Epidermal melanocyte (primary cell): ENCODE results near the gene NFAM1.

Experiments used
- DNase-seq: peaks from one replicate; pipeline ENCODE4 v3.0.0; 2011; ENCODE audit warnings: low spot score; ENCODE audit not compliant: insufficient read length

NFAM1 gene

DNA sequence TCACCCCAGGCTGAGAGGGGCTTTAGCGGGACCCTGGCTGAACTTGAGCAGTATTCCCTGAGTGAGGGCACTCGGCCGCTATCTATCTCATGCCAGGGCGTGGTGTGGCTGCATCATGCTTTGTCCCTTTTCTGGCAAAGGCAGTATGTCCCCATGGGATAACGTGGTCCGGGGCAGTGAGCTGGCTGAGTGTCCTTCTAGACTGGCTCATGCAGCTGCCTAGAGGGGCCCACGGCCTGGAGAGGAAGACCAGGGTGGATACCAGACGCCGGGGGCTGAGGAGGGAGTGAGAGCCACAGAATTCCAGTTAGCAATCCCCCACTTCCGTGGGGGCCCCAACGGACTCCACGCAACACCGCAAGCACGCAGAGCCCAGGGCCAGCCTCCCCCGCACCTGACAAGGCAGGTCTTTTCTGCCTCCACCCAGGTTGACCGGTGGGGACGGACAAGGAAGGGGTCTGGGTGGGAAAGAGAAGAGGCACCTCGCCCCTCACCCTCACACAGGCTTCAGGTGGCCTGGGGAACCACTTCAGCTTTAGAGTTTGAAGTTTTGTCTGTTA lies 15.5 kb downstream of the NFAM1 start:
- DNase-seq, result no peak

DNA sequence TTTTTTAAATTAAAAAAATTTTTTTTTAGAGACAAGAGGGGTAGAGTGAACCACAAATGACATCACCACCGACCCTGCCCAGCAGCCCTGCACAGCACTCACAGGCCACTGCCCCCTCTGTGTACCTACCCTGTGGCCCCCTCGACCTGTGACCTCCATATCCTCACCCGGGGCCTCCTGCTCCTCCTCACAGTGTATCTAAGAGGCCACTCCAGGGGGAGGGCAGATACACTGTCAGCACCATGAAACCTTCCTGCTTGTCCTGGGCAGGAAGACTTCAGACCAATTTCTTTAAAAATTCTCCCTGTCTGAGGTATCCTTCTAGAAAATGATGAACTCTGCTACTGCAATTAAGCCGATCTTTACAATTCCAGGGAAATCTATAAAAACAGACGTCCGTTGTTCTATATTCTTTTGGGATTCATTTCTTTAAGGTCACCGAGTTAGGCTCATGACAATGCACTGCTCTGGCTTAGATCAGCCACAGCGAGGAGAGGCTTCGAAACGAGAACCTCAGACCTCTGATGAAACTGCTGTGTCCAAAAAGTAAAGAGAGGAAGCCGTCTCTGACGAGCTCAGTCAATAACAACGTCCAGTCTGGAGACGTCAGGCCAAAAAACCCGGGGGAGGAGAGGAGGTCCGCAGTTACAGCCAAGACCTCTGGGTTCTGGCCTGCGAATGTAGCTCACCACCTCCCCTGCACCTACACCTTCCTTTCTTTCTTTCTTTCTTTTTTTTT lies 17.5 kb downstream of the NFAM1 start:
- no peak for DNase-seq

DNA sequence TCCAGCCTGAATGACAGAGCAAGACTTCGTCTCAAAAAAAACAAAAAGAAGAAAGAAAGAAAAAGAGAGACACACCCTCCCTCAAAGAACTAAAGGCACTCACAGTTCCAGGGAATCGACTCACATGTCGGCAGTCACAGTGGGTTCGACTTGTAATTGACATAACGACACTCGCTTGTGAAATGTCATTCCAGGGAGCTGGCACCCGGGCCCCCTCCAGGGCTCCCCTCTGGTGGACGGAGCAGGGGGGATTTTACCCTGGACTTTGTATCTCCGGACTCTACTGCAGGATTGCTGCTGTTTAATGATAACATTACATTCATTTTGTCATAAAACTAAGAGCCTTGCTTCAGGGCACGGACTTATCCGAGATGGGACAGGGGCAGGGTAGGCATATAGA lies 18.2 kb downstream of the NFAM1 start:
- DNase-seq, result no peak

DNA sequence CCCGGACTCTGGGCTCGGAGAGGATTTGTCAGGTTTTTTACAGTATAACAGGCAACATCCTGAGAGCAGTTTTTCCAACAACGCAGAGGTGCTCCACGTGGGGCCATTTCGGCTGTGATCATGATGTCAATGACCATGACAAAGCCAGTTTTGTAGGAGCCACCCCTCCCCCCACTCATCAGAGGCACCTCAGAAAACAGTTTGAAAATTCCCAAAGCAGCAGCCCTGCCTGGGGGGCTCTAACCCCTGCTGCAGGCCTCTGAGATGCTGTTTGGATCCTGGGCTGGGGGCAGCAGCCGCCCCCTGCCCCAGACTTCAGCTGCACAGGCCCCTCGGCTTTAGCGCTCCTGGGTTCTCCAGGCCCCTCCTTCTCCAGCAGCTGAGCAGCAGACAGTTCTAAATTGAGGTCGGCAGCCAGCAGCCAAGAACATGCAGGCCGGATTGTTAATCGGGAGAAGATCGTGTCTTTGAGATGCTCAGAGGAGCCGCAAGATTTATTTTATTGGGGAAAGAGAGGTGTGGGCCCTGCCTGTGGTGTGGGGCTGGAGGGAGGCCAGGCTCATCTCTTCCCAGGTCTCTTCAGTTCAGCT lies 19.4 kb downstream of the NFAM1 start:
- no peak for DNase-seq

DNA sequence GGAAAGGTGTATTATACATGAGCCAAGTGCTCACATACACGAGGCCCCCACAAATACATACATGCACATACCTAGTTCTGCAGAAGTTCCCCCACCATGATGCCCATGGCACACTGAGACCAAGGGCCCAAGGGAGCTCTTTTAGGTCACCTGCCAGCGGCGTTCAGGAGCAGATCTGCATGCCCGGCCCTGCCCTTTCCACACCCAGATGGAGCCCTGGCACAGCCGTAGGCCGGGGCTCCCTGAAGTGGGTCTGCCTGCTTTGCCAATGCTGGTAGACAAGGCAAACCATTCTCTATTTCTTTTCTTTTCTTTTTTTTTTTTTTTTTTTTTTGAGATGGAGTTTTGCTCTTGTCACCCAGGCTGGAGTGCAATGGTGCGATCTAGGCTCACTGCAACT lies 21.5 kb downstream of the NFAM1 start:
- DNase-seq, result no peak

DNA sequence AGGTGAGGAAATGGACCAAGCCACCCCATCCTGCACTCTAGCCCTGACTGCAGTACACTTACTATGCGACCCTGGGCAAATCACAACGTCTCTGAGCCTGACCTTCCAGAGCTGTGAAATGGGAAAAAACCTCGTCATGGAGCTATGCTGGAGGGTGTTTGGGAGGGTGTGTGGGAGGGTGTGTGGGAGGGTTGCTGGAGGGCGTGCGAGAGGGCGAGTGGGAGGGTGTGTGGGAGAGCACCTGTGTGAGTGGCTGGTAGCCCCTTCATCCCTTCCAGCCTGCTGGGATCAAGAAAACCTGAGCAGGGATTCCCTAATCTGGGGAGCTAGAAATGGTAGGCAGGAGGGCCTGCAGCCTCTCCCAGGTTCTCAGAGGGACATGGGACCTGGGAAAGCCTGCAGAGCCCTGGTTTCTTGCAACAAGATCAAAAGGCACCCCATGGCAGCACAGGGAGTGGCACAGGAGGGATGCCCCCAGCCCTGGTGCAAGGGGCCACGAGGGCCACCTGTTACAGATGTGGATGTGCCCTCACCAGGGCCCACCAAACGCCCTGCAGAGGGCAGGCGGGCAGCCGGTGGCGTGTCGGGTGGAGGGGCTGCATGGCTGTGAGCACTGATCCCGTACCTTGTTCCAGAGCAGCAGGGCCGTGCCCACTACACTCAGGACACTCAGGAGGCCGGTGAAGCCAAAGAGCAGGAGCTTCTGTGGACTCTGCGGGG lies 23.2 kb downstream of the NFAM1 start:
- no peak for DNase-seq

DNA sequence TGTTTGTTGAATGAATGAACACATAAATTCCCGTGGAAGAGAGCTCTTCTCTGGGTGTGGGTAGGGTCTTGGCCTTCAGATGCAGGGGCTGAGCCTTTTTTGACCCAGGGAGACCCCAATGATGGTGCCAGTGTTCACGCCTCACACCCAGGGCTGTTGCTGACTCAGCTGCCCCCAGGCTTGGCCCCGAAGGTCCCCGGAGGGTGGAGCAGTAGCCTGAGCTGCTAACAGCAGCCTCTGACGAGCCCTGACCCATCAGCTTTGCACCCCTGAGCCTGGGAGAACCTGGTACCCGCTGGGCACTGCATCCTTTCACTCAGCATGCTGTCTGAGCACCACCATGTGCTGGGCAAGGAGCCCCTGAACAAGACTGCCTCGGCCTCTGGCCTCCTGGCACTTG lies 23.9 kb downstream of the NFAM1 start:
- DNase-seq, result no peak

DNA sequence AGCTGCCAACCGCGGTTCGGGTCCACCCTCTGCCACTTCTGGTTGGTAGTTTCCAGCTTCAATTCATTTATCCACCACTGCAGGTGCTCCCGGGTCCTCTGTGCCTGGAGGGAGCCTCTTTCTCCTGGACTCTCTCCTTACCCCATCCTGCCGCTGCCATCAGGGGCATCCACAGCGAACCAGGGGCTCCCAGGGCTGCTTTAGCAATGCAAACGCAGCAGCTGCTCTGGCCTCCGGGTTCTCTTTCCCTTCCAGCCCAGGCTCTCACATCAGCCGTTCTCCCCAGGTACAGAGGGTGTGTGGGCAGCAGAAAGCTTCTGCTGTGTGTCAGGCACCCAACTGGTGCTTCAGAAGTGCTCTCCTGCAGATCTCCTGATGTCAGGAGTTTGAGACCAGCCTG lies 27.9 kb downstream of the NFAM1 start:
- DNase-seq, result no peak

DNA sequence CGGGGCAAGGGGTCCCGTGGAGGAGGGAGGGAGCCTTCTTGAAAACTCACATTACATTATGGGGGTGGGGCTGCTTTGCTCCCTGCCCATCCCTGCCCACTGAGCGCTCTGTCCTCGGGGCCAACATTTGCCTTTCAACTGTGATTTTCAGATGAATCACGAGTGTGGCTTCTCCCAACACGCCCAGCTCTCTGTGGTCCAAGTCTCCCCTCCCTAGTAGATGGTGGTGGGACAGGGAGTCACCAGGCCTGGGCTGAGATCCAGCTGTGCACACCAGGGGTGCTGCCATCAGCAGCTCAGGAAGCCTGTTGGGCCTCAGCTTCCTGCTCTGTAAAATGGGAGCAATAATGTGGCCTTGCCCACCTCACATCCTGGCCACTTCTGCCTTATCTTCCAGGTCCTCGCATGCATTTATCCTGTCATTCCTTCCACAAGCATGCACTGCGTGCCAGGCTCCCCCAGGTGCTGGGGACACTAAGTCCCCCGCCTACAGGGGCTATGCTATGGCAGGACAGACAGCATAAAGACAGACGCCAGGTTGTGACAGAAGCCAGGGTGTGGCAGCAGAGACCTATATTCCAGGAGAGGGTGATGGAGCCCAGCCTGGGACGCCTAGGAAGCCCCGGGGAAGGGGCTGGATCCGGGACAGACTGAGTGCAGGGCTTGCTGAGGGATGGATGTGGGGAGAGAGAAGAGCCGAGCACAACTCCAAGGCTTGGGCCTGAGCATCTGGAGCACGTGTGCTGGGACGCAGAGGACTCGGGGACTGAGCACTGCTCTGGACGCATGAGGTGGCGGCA lies 30.5 kb downstream of the NFAM1 start:
- no peak for DNase-seq

DNA sequence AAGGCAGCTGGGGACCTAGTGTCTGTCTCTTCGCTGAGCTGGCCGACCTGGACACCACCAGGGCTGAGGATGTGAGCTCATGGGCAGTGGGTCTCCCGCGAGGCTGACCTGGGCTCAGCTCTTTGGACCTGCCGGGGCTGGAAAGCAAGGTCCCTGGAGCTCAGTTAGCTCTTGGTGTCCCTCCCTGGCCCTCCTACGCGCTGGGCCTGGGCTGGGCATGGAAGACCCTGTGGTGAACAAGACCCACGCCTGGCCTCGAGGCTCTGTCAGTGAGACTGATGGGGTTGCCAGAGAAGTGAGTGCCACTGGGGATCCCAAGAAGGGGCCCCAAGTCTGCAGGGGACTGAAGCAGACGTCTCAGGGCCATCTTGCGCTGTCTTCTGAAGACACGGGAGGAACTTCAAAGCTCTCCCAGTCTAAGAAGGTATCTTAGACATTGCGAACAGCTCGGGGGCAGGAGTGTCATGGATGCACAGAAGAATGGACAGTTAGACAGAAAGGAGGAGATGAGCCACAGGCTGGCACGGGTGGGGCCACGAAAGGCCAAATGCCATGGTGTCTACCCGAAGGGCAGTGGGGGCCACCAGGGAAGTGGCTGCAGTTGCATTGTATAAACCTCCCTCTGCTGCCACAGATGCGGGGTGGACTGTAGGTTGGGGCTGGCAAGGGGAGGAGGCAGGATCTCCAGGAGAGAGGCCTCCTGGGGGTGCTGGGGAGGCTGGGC lies 31.2 kb downstream of the NFAM1 start:
- DNase-seq, result no peak

DNA sequence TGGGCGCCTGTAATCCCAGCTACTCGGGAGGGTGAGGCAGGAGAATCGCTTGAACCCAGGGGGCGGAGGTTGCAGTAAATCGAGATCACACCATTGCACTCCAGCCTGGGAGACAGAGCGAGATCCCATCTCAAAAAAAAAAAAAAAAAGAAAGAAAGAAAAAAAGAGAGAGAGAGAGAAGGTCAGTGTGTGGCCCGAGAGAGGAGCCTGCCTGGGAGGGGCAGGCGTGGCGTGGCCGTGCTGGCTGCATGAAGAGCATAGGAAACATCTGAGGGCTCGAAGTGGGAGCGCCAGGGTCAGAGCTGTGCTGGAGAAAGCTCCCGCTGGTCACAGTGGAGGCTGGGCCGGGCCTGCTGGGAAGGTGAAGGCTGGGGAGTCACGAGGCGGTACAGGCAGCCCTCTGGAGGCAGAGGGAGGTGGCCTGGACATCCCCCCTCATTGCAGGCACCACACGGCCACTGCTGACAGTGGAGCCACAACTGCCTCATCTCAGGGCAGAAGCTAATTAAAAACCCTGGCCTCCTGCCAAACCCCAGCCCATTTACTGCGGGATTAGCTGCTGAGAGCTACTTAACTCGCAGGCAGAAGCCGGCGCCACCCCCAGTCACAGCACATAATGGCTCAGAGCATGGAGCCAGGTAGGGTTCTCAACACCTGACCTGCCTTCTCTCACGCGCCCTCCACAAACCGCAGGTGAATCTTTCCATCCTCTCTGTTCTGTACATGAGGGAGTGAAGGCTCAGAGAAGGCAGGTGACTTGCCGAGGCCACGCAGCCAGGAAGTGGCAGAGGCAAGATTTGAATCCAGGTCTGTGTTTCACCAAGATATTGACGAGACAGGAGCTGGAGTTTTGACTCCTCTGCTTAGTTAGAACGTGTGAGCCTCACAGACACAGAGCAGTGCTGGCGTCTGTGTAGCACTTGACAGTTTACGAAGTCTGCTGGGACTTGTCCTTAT lies 32.6 kb downstream of the NFAM1 start:
- no peak for DNase-seq

DNA sequence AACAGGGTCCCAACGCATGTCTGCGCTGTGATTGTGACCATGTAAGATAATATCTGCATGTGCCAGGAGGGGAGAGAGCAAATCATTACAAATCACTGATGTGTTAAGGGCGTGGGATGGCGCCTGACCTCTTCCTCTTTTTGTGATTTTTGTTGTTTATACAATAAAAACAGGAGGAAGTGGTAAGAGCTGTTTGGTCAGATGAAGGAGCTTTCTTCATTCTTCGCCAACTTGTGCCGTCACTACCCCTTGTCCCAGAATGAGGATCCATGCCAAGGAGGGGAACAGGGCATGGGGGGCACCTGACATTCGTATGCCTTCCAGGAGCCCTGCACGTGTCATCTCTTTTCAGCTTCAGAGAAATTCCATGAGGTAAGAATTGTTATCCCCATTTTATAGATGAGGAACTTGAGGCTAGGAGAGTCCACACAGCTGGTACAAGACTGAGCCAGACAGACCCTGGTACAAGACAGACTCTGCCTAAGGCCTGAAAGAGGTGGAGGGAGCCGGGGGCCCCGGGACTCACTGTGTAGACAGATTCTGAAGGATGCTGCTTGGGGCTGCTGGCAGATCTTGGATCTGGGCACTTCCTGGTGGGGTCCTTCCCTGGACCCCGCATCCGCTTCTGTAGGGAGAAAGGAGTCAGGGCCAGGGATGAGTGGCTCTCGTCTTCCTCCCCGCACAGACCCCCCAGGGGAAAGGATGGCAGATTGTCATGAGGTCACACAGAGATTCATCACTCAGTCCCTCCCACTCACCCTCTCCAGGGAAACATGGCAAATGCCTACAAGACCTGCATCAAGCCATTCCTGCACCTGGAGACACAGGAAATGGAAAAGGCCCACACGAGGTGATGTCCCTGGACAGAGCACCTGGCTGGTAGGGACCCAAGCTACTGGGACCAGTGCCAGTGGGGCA lies 34.6 kb downstream of the NFAM1 start:
- no peak for DNase-seq

DNA sequence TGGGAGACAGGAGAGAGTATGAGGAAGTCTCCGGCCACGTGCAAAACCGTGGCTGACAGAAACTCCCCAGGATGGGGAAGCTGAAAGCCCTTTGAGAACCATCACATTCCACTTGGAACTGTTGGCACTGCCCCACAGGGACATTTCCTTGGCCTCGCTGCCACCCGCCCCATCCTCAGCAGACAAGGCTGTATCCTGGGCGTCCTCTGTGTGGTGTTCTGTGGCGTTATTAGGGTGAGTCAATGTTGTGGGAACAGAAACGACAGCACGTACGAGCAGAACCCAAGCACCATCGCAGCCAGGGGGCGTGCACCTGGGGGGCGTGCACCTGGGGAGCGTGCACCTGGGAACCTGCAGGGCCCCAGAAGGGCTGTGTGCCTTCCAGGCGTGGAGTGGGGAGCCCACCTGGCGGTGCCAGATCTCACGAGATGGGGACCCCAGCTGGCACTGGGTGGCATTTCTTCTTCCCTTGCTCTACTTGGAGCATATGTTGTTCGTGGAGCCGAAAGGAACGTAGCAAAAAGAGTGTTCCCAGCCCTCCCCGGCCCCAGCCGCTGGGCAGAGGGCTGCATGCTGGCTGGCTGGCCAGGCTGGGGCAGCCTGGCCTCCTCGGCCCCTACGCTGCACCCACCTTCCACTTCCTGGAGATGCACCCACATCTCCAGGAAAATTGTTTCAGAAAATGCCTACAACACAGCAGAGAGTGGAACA lies 35.4 kb downstream of the NFAM1 start:
- no peak for DNase-seq

DNA sequence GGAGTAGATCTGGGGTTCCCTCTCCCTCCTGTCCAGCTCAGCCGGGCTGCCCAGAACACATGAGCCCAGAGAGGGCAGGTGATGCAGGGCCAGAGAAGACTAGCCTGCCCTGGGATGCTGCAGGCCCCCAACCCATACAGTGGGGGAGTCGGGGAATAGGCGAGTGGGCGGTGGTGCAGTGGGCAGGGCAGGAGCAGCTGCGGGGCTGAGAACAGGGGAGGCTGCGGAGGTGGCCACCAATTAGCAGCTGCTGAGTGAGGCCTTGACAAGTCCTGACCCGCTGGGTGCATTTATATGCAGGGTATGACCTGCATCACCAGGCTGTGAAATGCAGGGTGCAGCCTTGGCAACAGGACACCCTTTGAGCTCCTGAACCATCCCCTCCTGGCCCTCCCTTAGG lies 43.1 kb downstream of the NFAM1 start:
- no peak for DNase-seq

DNA sequence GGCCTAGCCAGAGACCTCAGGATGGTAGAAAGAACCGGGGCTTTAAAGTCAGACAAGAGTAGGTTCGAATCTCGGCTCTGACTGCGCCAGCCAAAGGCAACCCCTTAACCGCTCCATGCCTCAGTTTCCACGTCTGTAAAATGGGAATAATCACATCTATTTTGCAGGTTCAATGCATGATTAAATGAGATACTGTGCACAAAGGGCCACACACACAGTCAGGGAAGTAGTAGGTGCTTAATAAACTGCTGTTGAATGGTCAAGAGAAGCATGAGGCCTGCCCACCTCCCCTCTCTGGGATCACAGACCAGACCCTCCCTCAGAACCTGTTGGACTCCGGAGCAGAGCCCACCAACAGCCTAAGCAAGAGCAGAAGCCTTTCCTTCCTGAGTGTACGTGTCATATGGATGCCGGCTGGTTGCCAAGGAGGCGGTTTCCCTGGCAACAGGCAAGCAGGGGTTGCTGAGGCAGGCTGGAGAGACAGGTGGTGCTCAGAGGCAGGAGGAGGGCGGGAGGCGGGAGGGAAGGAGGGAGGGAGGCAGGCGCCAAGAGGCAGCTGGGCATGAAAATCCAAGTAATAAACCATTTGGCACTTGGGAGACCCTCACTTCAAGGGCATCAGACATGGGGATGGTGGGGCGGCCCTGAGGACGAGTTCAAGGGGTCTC lies 43.9 kb downstream of the NFAM1 start:
- DNase-seq, result no peak

DNA sequence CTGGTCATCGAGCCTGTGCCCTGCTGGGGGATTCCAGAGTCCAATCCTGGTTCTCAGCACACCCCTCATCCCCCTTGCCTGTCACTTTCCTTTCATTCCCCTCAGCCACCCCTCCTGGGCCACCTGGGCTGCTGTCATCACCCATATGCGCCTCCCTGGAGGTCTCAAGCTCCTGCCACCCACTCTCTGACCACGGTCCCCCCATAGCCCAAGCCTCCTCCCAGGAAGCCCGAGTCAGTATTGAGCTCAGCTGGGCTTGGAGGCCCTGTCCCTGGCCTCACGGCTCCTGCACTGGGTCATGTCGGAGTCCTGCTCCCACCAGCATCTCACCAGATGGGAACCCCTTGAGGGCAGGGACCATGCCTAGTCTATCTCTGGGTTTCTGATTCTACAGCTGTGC lies 44.6 kb downstream of the NFAM1 start:
- no peak for DNase-seq

DNA sequence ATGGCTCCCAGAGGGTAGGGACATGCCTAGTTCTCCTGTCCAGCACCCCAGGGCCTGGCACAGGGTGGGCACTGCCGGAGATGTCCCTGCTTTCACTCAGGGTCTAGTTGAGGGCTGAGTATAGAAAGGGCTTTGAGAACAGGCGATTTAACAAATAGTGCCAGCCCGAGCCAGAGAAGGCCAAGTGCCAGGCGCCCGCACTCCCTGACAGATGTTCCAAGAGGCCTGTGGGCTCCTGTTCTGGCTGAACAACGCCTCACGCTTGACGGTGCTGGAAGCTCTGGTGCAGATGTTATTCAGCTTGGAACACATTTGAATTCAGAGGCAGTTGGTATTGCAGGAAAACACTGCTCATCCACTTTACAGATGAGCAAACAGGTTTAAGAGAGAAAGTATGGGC lies 46.5 kb downstream of the NFAM1 start:
- no peak for DNase-seq

DNA sequence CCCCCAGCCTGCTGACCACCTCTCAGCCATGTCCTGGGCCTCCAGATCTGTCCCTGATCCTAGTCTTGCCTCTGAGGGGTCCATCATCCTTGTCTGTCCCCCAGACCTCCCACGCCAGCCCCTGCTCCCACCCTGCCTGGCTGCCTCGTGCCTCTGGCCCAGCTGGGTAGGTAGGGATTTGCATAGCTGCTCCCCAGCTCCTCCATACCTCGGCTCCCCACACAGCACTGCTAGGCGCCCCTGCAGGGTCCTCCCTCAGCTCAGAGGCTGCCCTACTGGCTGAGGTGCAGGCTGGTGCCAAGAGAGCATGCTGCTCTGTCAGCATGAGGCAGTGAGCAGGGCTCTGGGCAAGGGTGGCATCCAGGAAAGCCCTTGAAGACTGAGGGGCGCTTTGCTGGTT lies 47.7 kb downstream of the NFAM1 start:
- no peak for DNase-seq
